Suprapubic skin (tissue), 4 donors: ENCODE results near the gene RAB3GAP2. TPM values are rescaled to one million over a fixed set of nuclear protein-coding genes. Genes with fewer than 3 reads are reported as not detected.

Experiments
- DNase-seq, 2 donors: peaks; one replicate each; pipeline ENCODE4 v3.0.0-alpha.2; 2019; ENCODE audit warnings: low spot score in 2 of 2
- H3K27ac ChIP-seq: fragments of 200-600 bp; sonication (generic); one replicate; pipeline ENCODE4 v1.5.1; 2019
- H3K27me3 ChIP-seq: fragments of 200-600 bp; sonication (generic); one replicate; pipeline ENCODE4 v1.5.1; 2019
- H3K36me3 ChIP-seq: fragments of 200-600 bp; sonication (generic); one replicate; pipeline ENCODE4 v1.5.1; 2019
- H3K4me1 ChIP-seq: fragments of 200-600 bp; sonication (generic); one replicate; pipeline ENCODE4 v1.5.1; 2019
- H3K4me3 ChIP-seq: fragments of 200-600 bp; sonication (generic); one replicate; pipeline ENCODE4 v1.5.1; 2019; ENCODE audit warnings: mild to moderate bottlenecking
- H3K9me3 ChIP-seq: fragments of 200-600 bp; sonication (generic); one replicate; pipeline ENCODE4 v1.5.1; 2019
- CTCF ChIP-seq, 2 donors: fragments of 200-600 bp in 1 of 2; fragments of 450-650 bp in 1 of 2; sonication (generic) in 1 of 2; IDR thresholded peaks; one replicate each; pipeline ENCODE4 v1.5.1; 2016 to 2019; ENCODE audit warnings: antibody characterized with exemption in 2 of 2, mild to moderate bottlenecking in 1 of 2, moderate library complexity in 1 of 2
- EP300 ChIP-seq: sonication (generic); formaldehyde crosslinking; IDR thresholded peaks from one replicate; pipeline ENCODE4 v1.6.1; 2017; ENCODE audit warnings: antibody characterized with exemption
- POLR2A ChIP-seq, 2 donors: fragments of 450-650 bp; IDR thresholded peaks; one replicate each; pipeline ENCODE4 v1.6.1; 2017; ENCODE audit warnings: antibody characterized with exemption in 2 of 2, mild to moderate bottlenecking in 2 of 2, moderate library complexity in 2 of 2
- POLR2AphosphoS5 ChIP-seq, 3 donors: sonication (generic); formaldehyde crosslinking; IDR thresholded peaks; one replicate each; pipeline ENCODE4 v1.6.1; 2017; ENCODE audit warnings: antibody characterized with exemption in 3 of 3
- WGBS: methylation state at CpG from one replicate; pipeline ENCODE4 v1.1.5; 2018; 5-methylcytosine and 5-hydroxymethylcytosine counted together
- total RNA-seq, 4 donors: library from RNA; depleted of rRNA; stranded (reverse); fragments of >200 nt; gene quantifications; one replicate each; pipeline ENCODE4 v1.1.0, GENCODE V29; 2016

The RAB3GAP2 gene
- total RNA-seq, 4 donors from 2014 or later, result 15.3 to 31.8 (median 18.3) TPM

DNA sequence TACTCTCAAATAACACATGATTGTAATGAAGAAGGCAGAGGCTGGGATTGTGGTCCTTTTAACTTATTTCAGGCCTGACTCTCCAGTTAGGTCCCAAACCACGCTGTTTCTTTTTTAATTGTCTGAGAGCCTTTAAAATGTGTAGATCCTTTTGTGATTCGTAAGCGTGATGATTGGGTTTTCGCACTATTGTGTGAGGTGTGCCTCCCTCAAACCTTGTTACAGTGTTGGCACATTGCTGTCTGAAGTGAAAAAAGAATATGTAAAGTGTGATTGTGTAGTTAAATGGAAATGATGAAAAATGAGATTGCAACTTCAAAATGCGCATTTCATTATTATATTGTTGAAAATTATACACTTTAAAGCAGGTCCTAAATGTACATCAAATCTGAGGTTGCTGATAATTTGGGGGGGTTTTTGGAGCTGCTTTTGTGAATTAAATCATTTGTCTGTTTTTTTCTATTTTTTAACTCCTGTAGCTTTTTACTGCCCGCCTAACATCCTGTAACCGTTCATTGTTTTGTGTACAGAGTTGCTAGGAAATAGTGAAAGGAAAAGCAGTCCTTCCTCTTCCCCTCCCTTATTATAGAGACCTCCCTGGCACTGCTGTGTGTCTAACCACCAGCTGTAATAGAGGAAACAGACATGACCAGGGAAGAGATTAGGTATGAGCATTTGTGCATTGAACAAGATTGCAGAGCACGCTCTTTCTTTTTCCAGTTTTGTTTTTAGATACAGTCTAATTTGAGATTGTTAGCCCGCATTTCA, 135.1 kb downstream of the RAB3GAP2 start:
- no peaks in the 10 kb centered on the region for H3K4me1 ChIP-seq
- H3K9me3 ChIP-seq, result no peaks in the 10 kb centered on the region
- peaks cover 89% of the 10 kb centered on the region for H3K36me3 ChIP-seq
- no peak overlapping the region for H3K4me3 ChIP-seq
- 73% methylated on average over 9 of the region's 9 CpGs for WGBS
- no peaks in the 10 kb centered on the region for H3K27me3 ChIP-seq
- DNase-seq, result no peak
- no peak for TF ChIP-seq CTCF (IDR thresholded peaks at IDR 0.05)
- TF ChIP-seq POLR2A (IDR thresholded peaks at IDR 0.05), result no peak
- TF ChIP-seq POLR2AphosphoS5 (IDR thresholded peaks at IDR 0.05), result no peak
- no peak for TF ChIP-seq EP300
- no peak overlapping the region for H3K27ac ChIP-seq

GRCh38 chr1:220135755-220136154, 136.5 kb downstream of the RAB3GAP2 start:
- WGBS, result 97% methylated on average over 2 of the region's 2 CpGs
- TF ChIP-seq POLR2A (IDR thresholded peaks at IDR 0.05) (no peak), EP300 (no peak), CTCF (IDR thresholded peaks at IDR 0.05) (no peak), POLR2AphosphoS5 (IDR thresholded peaks at IDR 0.05) (no peak)
- no peak for DNase-seq
- Histone ChIP-seq H3K4me3 (no peak overlapping the region), H3K4me1 (no peaks in the 10 kb centered on the region), H3K36me3 (peaks cover 84% of the 10 kb centered on the region), H3K9me3 (no peaks in the 10 kb centered on the region), H3K27ac (no peak overlapping the region), H3K27me3 (no peaks in the 10 kb centered on the region)

DNA sequence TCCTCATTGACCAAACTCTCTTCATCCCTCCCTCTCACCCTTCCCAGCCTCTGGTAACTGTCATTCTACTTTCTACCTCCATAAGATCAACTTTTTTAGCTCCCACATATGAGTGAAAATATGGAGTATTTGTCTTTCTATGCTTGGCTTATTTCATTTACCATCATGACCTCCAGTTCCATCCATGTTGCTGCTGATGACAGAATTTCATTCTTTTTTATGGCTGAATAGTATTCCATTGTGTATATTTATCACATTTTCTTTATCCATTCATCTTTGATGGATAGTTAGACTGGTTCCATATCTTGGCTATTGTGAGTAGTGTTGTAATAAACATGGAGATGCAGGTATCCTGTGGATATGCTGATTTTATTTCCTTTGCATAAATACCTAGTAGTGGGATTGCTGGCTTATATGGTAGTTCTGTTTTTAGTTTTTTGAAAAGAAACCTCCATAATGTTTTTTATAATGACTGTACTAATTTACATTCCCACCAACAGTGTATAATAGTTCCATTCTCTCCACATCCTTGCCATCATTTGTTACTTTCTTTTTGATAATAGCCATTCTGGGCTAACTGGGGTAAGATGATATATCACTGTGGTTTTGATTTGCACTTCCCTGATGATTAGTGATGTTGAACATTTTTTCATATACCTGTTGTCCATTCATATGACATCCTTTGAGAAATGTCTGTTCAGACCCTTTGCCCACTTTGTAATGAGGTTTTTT, 142.6 kb downstream of the RAB3GAP2 start:
- H3K4me3 ChIP-seq, result no peak overlapping the region
- no peaks in the 10 kb centered on the region for H3K27me3 ChIP-seq
- TF ChIP-seq CTCF (IDR thresholded peaks at IDR 0.05) (no peak), EP300 (no peak), POLR2AphosphoS5 (IDR thresholded peaks at IDR 0.05) (no peak), POLR2A (IDR thresholded peaks at IDR 0.05) (no peak)
- H3K9me3 ChIP-seq, result no peaks in the 10 kb centered on the region
- no peak for DNase-seq
- peaks cover 61% of the 10 kb centered on the region for H3K36me3 ChIP-seq
- no peak overlapping the region for H3K27ac ChIP-seq
- H3K4me1 ChIP-seq, result no peaks in the 10 kb centered on the region

DNA sequence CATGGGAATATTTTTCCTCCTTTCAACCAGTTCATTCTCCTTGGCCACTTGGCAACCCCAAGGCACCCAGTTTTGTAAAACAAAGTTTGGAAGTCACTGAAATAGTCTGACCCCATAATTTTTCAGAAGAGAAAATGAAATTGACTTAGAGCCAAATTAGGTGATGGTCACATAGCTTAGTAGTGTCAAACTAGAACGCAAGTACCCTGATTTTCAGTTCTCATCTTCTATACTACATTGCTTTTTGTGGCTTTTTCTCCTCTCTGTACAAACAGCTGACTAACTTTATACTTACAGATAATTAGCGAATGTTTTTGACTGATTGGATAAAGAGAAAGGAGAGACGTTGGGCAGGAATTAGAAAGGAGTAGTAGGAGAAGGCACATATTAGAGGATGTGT, 145.2 kb downstream of the RAB3GAP2 start:
- H3K36me3 ChIP-seq, result peaks cover 39% of the 10 kb centered on the region
- 92% methylated on average over 3 of the region's 3 CpGs for WGBS
- no peak overlapping the region for H3K27ac ChIP-seq
- no peaks in the 10 kb centered on the region for H3K9me3 ChIP-seq
- TF ChIP-seq EP300 (no peak), POLR2AphosphoS5 (IDR thresholded peaks at IDR 0.05) (no peak), POLR2A (IDR thresholded peaks at IDR 0.05) (no peak), CTCF (IDR thresholded peaks at IDR 0.05) (no peak)
- no peak for DNase-seq
- H3K27me3 ChIP-seq, result no peaks in the 10 kb centered on the region
- H3K4me3 ChIP-seq, result no peak overlapping the region
- H3K4me1 ChIP-seq, result no peaks in the 10 kb centered on the region

- no peaks in the 10 kb centered on the region for H3K9me3 ChIP-seq
- H3K27ac ChIP-seq, result no peak overlapping the region
- no peak overlapping the region for H3K4me3 ChIP-seq
- TF ChIP-seq EP300, result no peak
- no peak for TF ChIP-seq CTCF (IDR thresholded peaks at IDR 0.05)
- no peak for TF ChIP-seq POLR2A (IDR thresholded peaks at IDR 0.05)
- TF ChIP-seq POLR2AphosphoS5 (IDR thresholded peaks at IDR 0.05), result no peak
- WGBS, result 45% methylated on average over 1 of the region's 1 CpG
- H3K36me3 ChIP-seq, result peaks cover 34% of the 10 kb centered on the region
- no peak for DNase-seq
- no peaks in the 10 kb centered on the region for H3K4me1 ChIP-seq
- no peaks in the 10 kb centered on the region for H3K27me3 ChIP-seq
Measured at GRCh38 chr1:220124542-220124941, 147.7 kb downstream of the RAB3GAP2 start.
